ENCODE data around the gene GCLM. TPM values are rescaled to one million over a fixed set of nuclear protein-coding genes. Genes with fewer than 3 reads are reported as not detected.
"Not testable (repeated sequence)": the region's sequence is repeated elsewhere in the genome, so short reads cannot be mapped to it uniquely, and the experiment has no call there.

The GCLM gene
- polyA plus RNA-seq, 3 donors = 1.2 to 4.4 (median 3.2) TPM

- H2AFZ ChIP-seq (ENCODE audit: insufficient read depth, low read depth, low read length, poor library complexity, severe bottlenecking) = no peak overlapping the region
- intact Hi-C loops (cut with micrococcal nuclease) = no loop called here
- no peak overlapping the region for H3K4me2 ChIP-seq (replicated peaks; ENCODE audit: extremely low read depth, low read length, poor library complexity, severe bottlenecking)
- no peak overlapping the region for H3K9ac ChIP-seq (ENCODE audit: insufficient read depth, low read length, poor library complexity, severe bottlenecking)
- peaks cover 22 to 37% (median 28%) of the 10 kb centered on the region in 7 donors for H3K9me3 Mint-ChIP-seq
- TF ChIP-seq CTCF (IDR thresholded peaks at IDR 0.05) = no peak
- 100% methylated on average over 1 of the region's 1 CpG for WGBS (ENCODE audit: insufficient coverage)
- H3K4me1 ChIP-seq (ENCODE audit: control insufficient read depth in 1 of 2, insufficient read depth in 2 of 2, low read length in 2 of 2) = peaks cover 26% of the 10 kb centered on the region in 2 donors
- H3K27me3 ChIP-seq (ENCODE audit: control insufficient read depth in 2 of 2, insufficient read depth in 2 of 2, low read length in 2 of 2) = no peaks in the 10 kb centered on the region
- H3K36me3 Mint-ChIP-seq = peaks cover 0 to 6% of the 10 kb centered on the region in 2 donors
- H3K4me1 Mint-ChIP-seq = peaks cover 30% of the 10 kb centered on the region
- no peaks in the 10 kb centered on the region for H3K79me2 ChIP-seq (ENCODE audit: insufficient read depth, low read length)
- no peak overlapping the region for H3K27ac ChIP-seq (ENCODE audit: low read depth in 1 of 2, low read length in 2 of 2)
- DNase-seq = no peak
- H4K20me1 ChIP-seq (ENCODE audit: insufficient read depth, low read length) = no peaks in the 10 kb centered on the region
- no peaks in the 10 kb centered on the region for H3K27me3 Mint-ChIP-seq (ENCODE audit: low read depth in 3 of 3)
- no peaks in the 10 kb centered on the region for H3K36me3 ChIP-seq (replicated peaks in 1 of 2; ENCODE audit: control insufficient read depth in 1 of 2, insufficient read depth in 2 of 2, low read length in 2 of 2)
- H3K4me3 ChIP-seq (replicated peaks in 1 of 3; ENCODE audit: low read depth in 2 of 3, low read length in 3 of 3) = no peak overlapping the region
- no peak overlapping the region for H3K4me3 Mint-ChIP-seq
- peak overlapping the region in 3 of 7 donors; percentile 10 to 36 (median 14) for H3K27ac Mint-ChIP-seq
- peaks cover 15 to 27% of the 10 kb centered on the region in 2 donors for H3K9me3 ChIP-seq (replicated peaks in 1 of 2; ENCODE audit: control insufficient read depth in 1 of 2, insufficient read depth in 1 of 2, low read length in 2 of 2)
Measured at GRCh38 chr1:93958032-93958725, 48.9 kb upstream of the GCLM start.

DNA sequence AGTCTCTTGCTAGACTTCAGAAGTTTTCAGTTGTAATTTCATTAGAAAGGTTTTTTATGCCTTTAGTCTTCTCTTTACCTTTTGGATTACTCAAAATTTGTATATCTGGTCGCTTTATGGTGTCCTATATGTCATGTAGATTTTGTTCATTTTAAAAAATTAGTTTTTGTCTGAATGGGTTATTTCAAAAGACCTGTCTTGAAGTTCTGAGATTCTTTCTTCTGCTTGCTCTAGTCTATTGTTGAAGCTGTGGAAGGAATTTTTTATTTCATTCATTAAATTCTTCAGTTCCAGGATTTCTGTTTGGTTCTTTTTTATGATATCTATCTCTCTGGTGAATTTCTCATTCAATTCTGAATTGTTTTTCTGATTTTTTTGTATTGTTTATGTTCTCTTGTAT lies 46.5 kb upstream of the GCLM start:
- Histone ChIP-seq H3K79me2 (ENCODE audit: insufficient read depth, low read length) (no peaks in the 10 kb centered on the region), H3K27me3 (ENCODE audit: control insufficient read depth in 2 of 2, insufficient read depth in 2 of 2, low read length in 2 of 2) (no peaks in the 10 kb centered on the region), H3K9me3 (replicated peaks in 1 of 2; ENCODE audit: control insufficient read depth in 1 of 2, insufficient read depth in 1 of 2, low read length in 2 of 2) (peaks cover 15 to 41% of the 10 kb centered on the region in 2 donors), H3K9ac (ENCODE audit: insufficient read depth, low read length, poor library complexity, severe bottlenecking) (no peak overlapping the region), H3K4me1 (ENCODE audit: control insufficient read depth in 1 of 2, insufficient read depth in 2 of 2, low read length in 2 of 2) (peaks cover 26% of the 10 kb centered on the region in 2 donors), H3K27ac (ENCODE audit: low read depth in 1 of 2, low read length in 2 of 2) (no peak overlapping the region), H4K20me1 (ENCODE audit: insufficient read depth, low read length) (no peaks in the 10 kb centered on the region), H3K4me3 (replicated peaks in 1 of 3; ENCODE audit: low read depth in 2 of 3, low read length in 3 of 3) (no peak overlapping the region), H3K36me3 (replicated peaks in 1 of 2; ENCODE audit: control insufficient read depth in 1 of 2, insufficient read depth in 2 of 2, low read length in 2 of 2) (no peaks in the 10 kb centered on the region), H2AFZ (ENCODE audit: insufficient read depth, low read depth, low read length, poor library complexity, severe bottlenecking) (no peak overlapping the region), H3K4me2 (replicated peaks; ENCODE audit: extremely low read depth, low read length, poor library complexity, severe bottlenecking) (no peak overlapping the region)
- peaks cover 0 to 6% of the 10 kb centered on the region in 2 donors for H3K36me3 Mint-ChIP-seq
- no peak overlapping the region for H3K27ac Mint-ChIP-seq
- no peak for TF ChIP-seq CTCF (IDR thresholded peaks at IDR 0.05)
- H3K4me1 Mint-ChIP-seq = peaks cover 30% of the 10 kb centered on the region
- peaks cover 32 to 54% (median 39%) of the 10 kb centered on the region in 7 donors for H3K9me3 Mint-ChIP-seq
- intact Hi-C loops (cut with micrococcal nuclease) = no loop called here
- H3K27me3 Mint-ChIP-seq (ENCODE audit: low read depth in 3 of 3) = peaks cover 0 to 5% (median 0%) of the 10 kb centered on the region in 3 donors
- no peak for DNase-seq
- no peak overlapping the region for H3K4me3 Mint-ChIP-seq
- WGBS (ENCODE audit: insufficient coverage) = no CpG with 5 or more reads among the region's 1 CpG

GRCh38 chr1:93947002-93947686 lies 37.9 kb upstream of the GCLM start:
- H3K27ac Mint-ChIP-seq; H3K27me3 ChIP-seq (ENCODE audit: control insufficient read depth in 2 of 2, insufficient read depth in 2 of 2, low read length in 2 of 2); H3K4me2 ChIP-seq (replicated peaks; ENCODE audit: extremely low read depth, low read length, poor library complexity, severe bottlenecking); H3K36me3 Mint-ChIP-seq; H3K4me1 Mint-ChIP-seq; H3K9ac ChIP-seq (ENCODE audit: insufficient read depth, low read length, poor library complexity, severe bottlenecking); H3K79me2 ChIP-seq (ENCODE audit: insufficient read depth, low read length); H3K27ac ChIP-seq (ENCODE audit: low read depth in 1 of 2, low read length in 2 of 2); H4K20me1 ChIP-seq (ENCODE audit: insufficient read depth, low read length); H3K4me3 Mint-ChIP-seq; H3K4me3 ChIP-seq (replicated peaks in 1 of 3; ENCODE audit: low read depth in 2 of 3, low read length in 3 of 3); intact Hi-C loops (cut with micrococcal nuclease); H3K36me3 ChIP-seq (replicated peaks in 1 of 2; ENCODE audit: control insufficient read depth in 1 of 2, insufficient read depth in 2 of 2, low read length in 2 of 2); DNase-seq; H3K4me1 ChIP-seq (ENCODE audit: control insufficient read depth in 1 of 2, insufficient read depth in 2 of 2, low read length in 2 of 2); H2AFZ ChIP-seq (ENCODE audit: insufficient read depth, low read depth, low read length, poor library complexity, severe bottlenecking): not testable (repeated sequence)
- WGBS (ENCODE audit: insufficient coverage) = 100% methylated on average over 1 of the region's 2 CpGs
- H3K27me3 Mint-ChIP-seq (ENCODE audit: low read depth in 3 of 3) = peaks cover 0 to 13% (median 5%) of the 10 kb centered on the region in 3 donors
- peaks cover 11 to 23% (median 17%) of the 10 kb centered on the region in 7 donors for H3K9me3 Mint-ChIP-seq
- peaks cover 8 to 15% of the 10 kb centered on the region in 2 donors for H3K9me3 ChIP-seq (replicated peaks in 1 of 2; ENCODE audit: control insufficient read depth in 1 of 2, insufficient read depth in 1 of 2, low read length in 2 of 2)

Measured in CD14-positive monocyte (primary cell).